Measurements from ENCODE around the gene COPS8. TPM values are rescaled to one million over a fixed set of nuclear protein-coding genes. Genes with fewer than 3 reads are reported as not detected.

The COPS8 gene
- polyA plus RNA-seq, 1 experiment, result 139 TPM

DNA sequence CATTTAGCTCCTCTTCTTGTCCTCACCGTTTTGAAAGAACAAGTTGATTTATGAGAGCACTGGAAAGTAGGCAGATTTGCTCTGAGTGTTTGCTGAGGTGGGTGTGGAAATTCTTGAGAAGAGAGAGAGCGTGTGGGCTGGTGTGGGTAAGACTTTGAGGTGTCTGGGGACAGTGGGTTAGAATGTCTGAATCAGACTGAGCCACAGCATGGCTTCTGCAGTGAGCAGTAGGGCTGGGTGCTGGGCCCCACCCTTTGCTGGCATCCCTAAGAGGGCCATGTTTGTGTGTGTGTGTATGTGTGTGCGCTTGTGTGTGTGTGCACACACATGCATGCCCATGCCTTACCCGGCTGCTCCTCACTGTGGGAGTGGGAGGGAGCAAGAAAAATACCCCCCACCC lies 63.7 kb downstream of the COPS8 start:
- no peak for DNase-seq (ENCODE audit: low read depth, low spot score)
- no peaks in the 10 kb centered on the region for H3K27me3 ChIP-seq (ENCODE audit: control insufficient read depth, insufficient read depth, low read length)
- peaks cover 11% of the 10 kb centered on the region for H3K9me3 ChIP-seq (ENCODE audit: control insufficient read depth, insufficient read depth, low read length)
- TF ChIP-seq, protein P1, sequence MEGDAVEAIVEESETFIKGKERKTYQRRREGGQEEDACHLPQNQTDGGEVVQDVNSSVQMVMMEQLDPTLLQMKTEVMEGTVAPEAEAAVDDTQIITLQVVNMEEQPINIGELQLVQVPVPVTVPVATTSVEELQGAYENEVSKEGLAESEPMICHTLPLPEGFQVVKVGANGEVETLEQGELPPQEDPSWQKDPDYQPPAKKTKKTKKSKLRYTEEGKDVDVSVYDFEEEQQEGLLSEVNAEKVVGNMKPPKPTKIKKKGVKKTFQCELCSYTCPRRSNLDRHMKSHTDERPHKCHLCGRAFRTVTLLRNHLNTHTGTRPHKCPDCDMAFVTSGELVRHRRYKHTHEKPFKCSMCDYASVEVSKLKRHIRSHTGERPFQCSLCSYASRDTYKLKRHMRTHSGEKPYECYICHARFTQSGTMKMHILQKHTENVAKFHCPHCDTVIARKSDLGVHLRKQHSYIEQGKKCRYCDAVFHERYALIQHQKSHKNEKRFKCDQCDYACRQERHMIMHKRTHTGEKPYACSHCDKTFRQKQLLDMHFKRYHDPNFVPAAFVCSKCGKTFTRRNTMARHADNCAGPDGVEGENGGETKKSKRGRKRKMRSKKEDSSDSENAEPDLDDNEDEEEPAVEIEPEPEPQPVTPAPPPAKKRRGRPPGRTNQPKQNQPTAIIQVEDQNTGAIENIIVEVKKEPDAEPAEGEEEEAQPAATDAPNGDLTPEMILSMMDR (IDR thresholded peaks at IDR 0.05; ENCODE audit: low read depth, low read length), result no peak
- no peak overlapping the region for H3K27ac ChIP-seq (ENCODE audit: low read depth, low read length)
- POLR2A ChIA-PET, result interaction anchor here (0.9 kb wide), 1 partner anchor 17 kb away, joined by 3 read pairs; no protein-coding TSS in a partner anchor
- CTCF ChIA-PET, result interaction anchor here (1.4 kb wide), 1 partner anchor 422 kb away, joined by 3 read pairs; no protein-coding TSS in a partner anchor
- H3K4me3 ChIP-seq (ENCODE audit: low read depth, low read length), result no peak overlapping the region
